Panc1 (cell line): ENCODE measurements around the gene ADAMTSL2.

Experiments used
- CTCF ChIP-seq: fragments of 450-650 bp; IDR thresholded peaks from 2 replicates; pipeline ENCODE4 v1.5.1; 2017; ENCODE audit warnings: mild to moderate bottlenecking
- POLR2AphosphoS5 ChIP-seq: IDR thresholded peaks from 2 replicates; pipeline ENCODE4 v1.6.1; 2012; ENCODE audit warnings: mild to moderate bottlenecking, low read depth, low read length, moderate library complexity
- SIN3A ChIP-seq: IDR thresholded peaks from 2 replicates; pipeline ENCODE4 v1.6.1; 2012; ENCODE audit warnings: low read depth, mild to moderate bottlenecking, low read length, moderate library complexity, borderline replicate concordance; ENCODE audit not compliant: insufficient read depth
- TCF7L2 ChIP-seq: IDR thresholded peaks from 2 replicates; pipeline ENCODE4 v1.6.1; 2011; ENCODE audit warnings: mild to moderate bottlenecking, low read depth, low read length, inconsistent platforms
- TF ChIP-seq, protein P1 (sequence below), 2 experiments: IDR thresholded peaks; 2 replicates each; pipeline ENCODE4 v1.6.1; 2011 to 2012; ENCODE audit warnings: low read depth in 2 of 2, control low read depth in 1 of 2, low read length in 1 of 2, mild to moderate bottlenecking in 1 of 2, moderate library complexity in 1 of 2; ENCODE audit not compliant: insufficient read depth in 1 of 2

GRCh38 chr9:133508046-133508445 lies 26.5 kb upstream of the ADAMTSL2 start:
- TF ChIP-seq, protein P1, sequence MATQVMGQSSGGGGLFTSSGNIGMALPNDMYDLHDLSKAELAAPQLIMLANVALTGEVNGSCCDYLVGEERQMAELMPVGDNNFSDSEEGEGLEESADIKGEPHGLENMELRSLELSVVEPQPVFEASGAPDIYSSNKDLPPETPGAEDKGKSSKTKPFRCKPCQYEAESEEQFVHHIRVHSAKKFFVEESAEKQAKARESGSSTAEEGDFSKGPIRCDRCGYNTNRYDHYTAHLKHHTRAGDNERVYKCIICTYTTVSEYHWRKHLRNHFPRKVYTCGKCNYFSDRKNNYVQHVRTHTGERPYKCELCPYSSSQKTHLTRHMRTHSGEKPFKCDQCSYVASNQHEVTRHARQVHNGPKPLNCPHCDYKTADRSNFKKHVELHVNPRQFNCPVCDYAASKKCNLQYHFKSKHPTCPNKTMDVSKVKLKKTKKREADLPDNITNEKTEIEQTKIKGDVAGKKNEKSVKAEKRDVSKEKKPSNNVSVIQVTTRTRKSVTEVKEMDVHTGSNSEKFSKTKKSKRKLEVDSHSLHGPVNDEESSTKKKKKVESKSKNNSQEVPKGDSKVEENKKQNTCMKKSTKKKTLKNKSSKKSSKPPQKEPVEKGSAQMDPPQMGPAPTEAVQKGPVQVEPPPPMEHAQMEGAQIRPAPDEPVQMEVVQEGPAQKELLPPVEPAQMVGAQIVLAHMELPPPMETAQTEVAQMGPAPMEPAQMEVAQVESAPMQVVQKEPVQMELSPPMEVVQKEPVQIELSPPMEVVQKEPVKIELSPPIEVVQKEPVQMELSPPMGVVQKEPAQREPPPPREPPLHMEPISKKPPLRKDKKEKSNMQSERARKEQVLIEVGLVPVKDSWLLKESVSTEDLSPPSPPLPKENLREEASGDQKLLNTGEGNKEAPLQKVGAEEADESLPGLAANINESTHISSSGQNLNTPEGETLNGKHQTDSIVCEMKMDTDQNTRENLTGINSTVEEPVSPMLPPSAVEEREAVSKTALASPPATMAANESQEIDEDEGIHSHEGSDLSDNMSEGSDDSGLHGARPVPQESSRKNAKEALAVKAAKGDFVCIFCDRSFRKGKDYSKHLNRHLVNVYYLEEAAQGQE (IDR thresholded peaks at IDR 0.05; ENCODE audit: insufficient read depth in 1 of 2, low read depth in 2 of 2, low read length in 1 of 2) = no peak
- TF ChIP-seq CTCF = no peak
- TF ChIP-seq SIN3A = no peak
- no peak for TF ChIP-seq POLR2AphosphoS5
- no peak for TF ChIP-seq TCF7L2
